ENCODE data around the gene ADIG.

- no peak for TF ChIP-seq CTCF (conservative IDR thresholded peaks at IDR 0.05 in 1 of 2, IDR thresholded peaks at IDR 0.05 in 1 of 2; ENCODE audit: extremely low read depth in 1 of 2, insufficient read depth in 1 of 2, low read depth in 1 of 2, low read length in 2 of 2)
- no peak for TF ChIP-seq EZH2 (IDR thresholded peaks at IDR 0.05; ENCODE audit: borderline replicate concordance, low read length)
These were observed 9.9 kb downstream of the ADIG start for GRCh38 chr20:38590676-38591473.

Data from mammary epithelial cell (primary cell).